Prostate gland (tissue), 2 donors: ENCODE data around the gene KLHL33. TPM values are rescaled to one million over a fixed set of nuclear protein-coding genes. Genes with fewer than 3 reads are reported as not detected.

Experiments
- DNase-seq: peaks from one replicate; pipeline ENCODE4 v3.0.0-alpha.2; 2019; ENCODE audit warnings: low spot score
- H3K27ac ChIP-seq, 2 donors: fragments of 200-600 bp; sonication (generic); 2 replicates each; pipeline ENCODE4 v1.5.1; 2017 to 2019
- H3K27me3 ChIP-seq: fragments of 200-600 bp; sonication (generic); replicated peaks from 2 replicates; pipeline ENCODE4 v1.5.1; 2019; ENCODE audit not compliant: insufficient read depth
- H3K36me3 ChIP-seq, 2 donors: fragments of 200-600 bp; sonication (generic); 1 replicate in 1 of 2; 2 replicates in 1 of 2; pipeline versions ENCODE4 v1.5.1 to v1.8.1; 2017 to 2019
- H3K4me1 ChIP-seq: fragments of 200-600 bp; sonication (generic); replicated peaks from 2 replicates; pipeline ENCODE4 v1.5.1; 2019
- H3K4me3 ChIP-seq, 2 donors: fragments of 200-600 bp; sonication (generic); 2 replicates each; pipeline ENCODE4 v1.5.1; 2017 to 2019
- H3K9me3 ChIP-seq: fragments of 200-600 bp; sonication (generic); 2 replicates; pipeline ENCODE4 v1.5.1; 2017
- CTCF ChIP-seq, 4 experiments: fragments of 200-600 bp in 2 of 4; fragments of 450-650 bp in 2 of 4; sonication (generic) in 2 of 4; IDR thresholded peaks; 1 replicate in 3 of 4; 2 replicates in 1 of 4; pipeline ENCODE4 v1.5.1; 2016 to 2019; ENCODE audit warnings: antibody characterized with exemption in 4 of 4, mild to moderate bottlenecking in 2 of 4, moderate library complexity in 2 of 4
- POLR2A ChIP-seq: fragments of 450-650 bp; IDR thresholded peaks from one replicate; pipeline ENCODE4 v1.6.1; 2016; ENCODE audit warnings: antibody characterized with exemption, mild to moderate bottlenecking
- POLR2AphosphoS5 ChIP-seq: sonication (generic); formaldehyde crosslinking; IDR thresholded peaks from one replicate; pipeline ENCODE4 v1.6.1; 2017; ENCODE audit warnings: antibody characterized with exemption
- WGBS: methylation state at CpG from one replicate; pipeline ENCODE4 v1.1.5; 2018; 5-methylcytosine and 5-hydroxymethylcytosine counted together
- intact Hi-C: fragments of 100-400 bp; cut with DNase I; formaldehyde crosslinking; loops from one replicate; pipeline ENCODE4 v1.14.2; 2022
- total RNA-seq, 2 donors: library from RNA; depleted of rRNA; stranded (reverse); fragments of >200 nt; gene quantifications; one replicate each; pipeline ENCODE4 v1.1.0, GENCODE V29; 2016

Gene KLHL33
- total RNA-seq, 2 donors from 2014 or later: 0.77 to 1.7 TPM

GRCh38 chr14:20469242-20469889, 33.4 kb upstream of the KLHL33 start, which contains the start of gene PNP:
TSS of gene PNP (plus strand) at chr14:20469406. CDS start at chr14:20469525, 119 bp downstream.
- WGBS: 0% methylated on average over 24 of the region's 40 CpGs
- intact Hi-C loops: loop anchor here (10.0 kb wide), 1 partner anchor 505 kb away; no protein-coding TSS in a partner anchor
- Histone ChIP-seq H3K4me3 (peak within 1 kb of the TSS; percentile 57 to 67), H3K9me3 (no peaks in the 10 kb centered on the region), H3K36me3 (no peaks in the 10 kb centered on the region), H3K27ac (peak within 1 kb of the TSS; percentile 79 to 91), H3K27me3 (no peaks in the 10 kb centered on the region), H3K4me1 (no peaks in the 10 kb centered on the region)
- TF ChIP-seq CTCF (IDR thresholded peaks at IDR 0.05) (no peak), POLR2AphosphoS5 (peak; percentile 98), POLR2A (peak; percentile 96)
- peak; percentile 87 for DNase-seq

DNA sequence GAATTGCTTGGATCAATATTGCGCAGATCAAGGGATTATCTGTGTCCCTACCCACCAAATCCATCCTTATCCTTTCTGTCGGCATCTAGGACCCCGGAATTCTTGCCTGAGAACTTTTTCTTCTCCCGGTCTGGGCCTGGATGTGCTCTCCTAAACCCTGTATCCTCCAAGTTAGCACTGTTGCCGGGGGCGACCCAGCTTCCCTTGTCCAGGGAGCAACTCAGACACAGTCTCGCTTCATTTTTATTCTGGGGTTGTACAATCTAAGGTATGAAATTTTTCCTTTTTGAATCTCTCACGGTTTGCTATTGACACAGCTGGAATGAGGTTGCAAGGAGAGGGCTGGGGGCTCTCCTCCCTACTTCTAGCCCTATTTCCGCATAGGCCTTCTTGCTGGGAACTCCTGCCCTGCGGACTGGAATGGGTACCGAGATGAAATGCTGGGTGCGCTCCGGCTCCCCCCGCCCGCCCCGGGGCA, 32.8 kb upstream of the KLHL33 start:
- Histone ChIP-seq H3K27ac (peak overlapping the region; percentile 79 to 91), H3K4me1 (no peaks in the 10 kb centered on the region), H3K36me3 (no peaks in the 10 kb centered on the region), H3K27me3 (no peaks in the 10 kb centered on the region), H3K9me3 (no peaks in the 10 kb centered on the region), H3K4me3 (peak overlapping the region; percentile 57 to 67)
- WGBS: 25% methylated on average over 16 of the region's 16 CpGs
- TF ChIP-seq POLR2A (no peak), CTCF (IDR thresholded peaks at IDR 0.05) (no peak), POLR2AphosphoS5 (no peak)
- no peak for DNase-seq
- intact Hi-C loops: loop anchor here (10.0 kb wide), 1 partner anchor 506 kb away; no protein-coding TSS in a partner anchor

DNA sequence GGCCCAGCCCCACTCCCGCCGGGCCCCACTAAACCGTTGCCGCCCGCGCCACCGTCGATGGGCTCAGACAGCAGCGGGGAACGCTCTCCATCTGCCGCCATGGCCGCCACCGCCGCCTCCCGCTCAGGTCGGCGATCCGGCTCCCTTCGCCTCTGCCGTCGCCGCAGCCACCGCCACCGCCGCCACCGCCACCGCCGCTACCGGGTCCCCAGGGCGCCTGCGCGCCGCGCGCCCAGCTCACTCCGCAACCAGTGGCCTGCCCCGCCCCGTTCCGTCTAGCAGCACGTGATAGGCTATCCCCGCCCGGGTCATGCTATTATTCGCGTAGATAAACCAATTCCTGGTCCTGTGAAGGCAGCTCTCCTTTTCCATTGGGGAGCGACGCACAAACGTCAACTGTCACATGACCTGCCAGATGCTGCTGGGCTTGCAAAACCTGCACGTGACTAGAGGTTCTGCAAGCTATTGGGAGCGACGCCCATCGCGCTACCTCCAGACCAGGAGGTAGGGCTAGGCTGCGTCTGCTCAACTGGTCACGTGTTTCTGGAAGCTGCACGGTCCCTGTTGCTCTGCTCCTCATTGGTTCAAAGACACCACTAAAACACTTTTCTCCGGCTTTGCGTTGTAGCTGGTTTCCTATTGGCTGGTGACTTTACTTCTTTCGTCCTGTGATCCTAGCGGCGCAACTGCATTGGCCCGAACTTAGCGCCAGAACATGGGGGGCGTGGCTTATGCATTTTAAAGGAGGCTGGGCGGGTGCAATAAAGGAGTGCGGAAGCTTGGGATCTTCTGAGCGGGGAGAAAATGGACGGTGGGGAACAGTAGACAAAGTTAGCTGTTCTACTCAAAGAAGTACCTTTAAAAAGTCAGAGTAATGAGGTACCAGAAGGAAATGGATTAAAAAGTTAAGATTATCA, 25.5 kb upstream of the KLHL33 start, which contains the start of gene PIP4P1:
TSS of gene PIP4P1 (minus strand) at position 210 of the 917 bp plus-strand sequence. CDS start at position 101, 109 bp downstream.
- Histone ChIP-seq H3K4me3 (peak within 1 kb of the TSS; percentile 97 to 98), H3K27ac (peak within 1 kb of the TSS; percentile 98 to 99), H3K36me3 (peaks cover 0 to 15% of the 10 kb centered on the region in 2 donors), H3K9me3 (no peaks in the 10 kb centered on the region), H3K4me1 (peaks cover 2% of the 10 kb centered on the region), H3K27me3 (no peaks in the 10 kb centered on the region)
- under 1% methylated on average over 55 of the region's 67 CpGs for WGBS
- intact Hi-C loops: loop anchor here (5.0 to 10.0 kb wide), 3 partner anchors 151 to 513 kb away; partner anchors contain the start of gene RNASE4
- TF ChIP-seq POLR2AphosphoS5 (peak; percentile 99), POLR2A (peak; percentile 83), CTCF (IDR thresholded peaks at IDR 0.05) (peak in 1 of 4 experiments; percentile 35)
- DNase-seq: peak; percentile 100

DNA sequence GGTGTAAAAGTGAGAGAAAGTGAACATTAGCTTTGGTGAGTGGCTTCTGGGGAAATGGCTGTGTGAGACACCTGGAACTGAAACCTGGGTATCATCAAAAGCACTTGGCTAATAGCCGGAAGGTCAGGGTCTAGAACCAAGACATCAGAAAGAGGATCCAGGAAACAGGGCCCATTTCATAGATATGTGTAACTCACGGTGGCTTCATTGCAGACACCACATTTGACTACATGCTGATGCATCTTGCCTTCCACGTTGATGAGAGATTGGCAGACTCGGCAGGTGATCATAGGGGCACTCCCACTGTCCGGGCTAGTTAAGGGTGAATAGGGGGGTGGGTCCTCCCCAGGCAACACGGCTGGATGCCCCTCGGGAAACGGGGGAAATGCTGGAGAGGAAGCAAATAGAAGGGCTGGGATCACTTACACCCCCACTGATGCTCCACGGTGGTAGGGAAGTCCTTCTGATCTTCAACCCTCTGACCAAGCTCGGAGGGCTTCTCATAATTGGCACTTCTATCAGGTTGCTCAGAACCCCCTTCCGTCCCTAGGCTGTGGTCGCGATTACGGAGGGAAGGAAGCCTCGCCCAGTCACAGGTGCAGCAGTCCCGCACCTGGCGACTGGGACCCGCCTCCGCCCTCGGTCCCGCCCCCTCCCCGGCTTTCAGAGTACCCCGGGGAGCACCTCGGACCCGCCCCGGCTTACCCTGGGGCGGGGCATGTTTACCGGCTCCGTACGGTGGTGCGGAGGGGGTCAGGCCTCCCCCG, 24.7 kb upstream of the KLHL33 start:
- peak; percentile 32 for DNase-seq
- Histone ChIP-seq H3K27me3 (no peaks in the 10 kb centered on the region), H3K36me3 (peaks cover 0 to 15% of the 10 kb centered on the region in 2 donors), H3K27ac (peak overlapping the region; percentile 98 to 99), H3K9me3 (no peaks in the 10 kb centered on the region), H3K4me3 (peak overlapping the region; percentile 97 to 98), H3K4me1 (peaks cover 2% of the 10 kb centered on the region)
- intact Hi-C loops: loop anchor here (5.0 to 10.0 kb wide), 3 partner anchors 152 to 514 kb away; partner anchors contain the start of gene RNASE4
- WGBS: 10% methylated on average over 19 of the region's 32 CpGs
- no peak for TF ChIP-seq POLR2AphosphoS5
- TF ChIP-seq CTCF (IDR thresholded peaks at IDR 0.05): no peak
- TF ChIP-seq POLR2A: no peak
